NCI-H748 (cell line): ENCODE data around the gene RPS6KC1.
"Not testable (repeated sequence)": the region's sequence is repeated elsewhere in the genome, so short reads cannot be mapped to it uniquely, and the experiment has no call there.

Experiments used
- DNase-seq: peaks from one replicate; lab custom pipeline; 2025; ENCODE audit not compliant: unreplicated experiment; lab: John Stamatoyannopoulos, UW

Gene RPS6KC1

DNA sequence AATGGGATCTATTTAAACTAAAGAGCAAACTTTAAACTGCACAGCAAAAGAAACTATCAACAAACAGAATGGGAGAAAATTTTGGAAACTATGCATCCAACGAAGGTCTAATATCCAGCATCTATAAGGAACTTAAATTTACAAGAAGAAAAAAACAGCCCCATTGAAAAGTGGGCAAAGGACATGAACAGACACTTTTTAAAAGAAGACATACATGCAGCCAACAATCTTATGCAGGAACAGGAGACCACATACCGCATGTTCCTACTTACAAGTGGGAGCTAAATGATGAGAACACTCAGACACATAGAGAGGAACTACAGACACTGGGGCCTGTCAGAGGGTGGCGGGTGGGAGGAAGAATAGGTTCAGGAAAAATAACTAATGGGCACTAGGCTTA lies 149.6 kb downstream of the RPS6KC1 start:
- DNase-seq, result no peak

DNA sequence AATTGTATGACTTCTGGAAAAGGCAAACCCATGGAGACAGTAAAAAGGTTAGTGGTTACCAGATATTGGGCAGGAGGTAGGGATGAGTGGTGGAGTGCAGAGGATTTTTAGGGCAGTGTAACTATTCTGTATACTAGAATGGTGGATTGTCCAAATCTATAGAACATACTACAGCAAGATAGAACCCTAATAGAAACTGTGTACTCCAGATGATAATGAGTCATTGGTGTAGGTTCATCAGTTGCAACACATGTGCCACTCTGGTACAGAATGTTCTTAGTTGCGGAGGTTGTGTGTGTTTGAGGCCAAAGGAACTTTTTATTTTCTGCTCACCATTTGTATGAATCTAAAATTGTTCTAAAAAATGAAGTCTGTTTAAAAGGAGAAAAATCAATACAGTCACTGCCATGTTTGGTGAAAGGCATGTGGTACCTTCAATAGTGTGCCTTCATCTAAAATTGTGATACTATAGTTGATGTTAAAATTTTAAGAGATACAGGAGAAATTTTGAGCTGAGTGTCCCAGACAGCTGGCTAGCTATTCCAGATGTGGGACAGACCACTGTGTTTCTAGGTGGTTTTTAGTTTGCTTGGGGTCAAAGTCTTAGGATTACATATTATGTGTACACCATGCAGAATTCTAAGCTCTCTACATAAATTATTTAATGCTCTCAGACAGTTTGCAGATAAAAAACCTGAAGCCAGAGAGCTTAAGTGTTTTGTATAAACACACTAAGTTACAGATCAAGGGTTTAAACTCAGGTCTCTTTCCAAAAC lies 150.5 kb downstream of the RPS6KC1 start:
- no peak for DNase-seq

DNA sequence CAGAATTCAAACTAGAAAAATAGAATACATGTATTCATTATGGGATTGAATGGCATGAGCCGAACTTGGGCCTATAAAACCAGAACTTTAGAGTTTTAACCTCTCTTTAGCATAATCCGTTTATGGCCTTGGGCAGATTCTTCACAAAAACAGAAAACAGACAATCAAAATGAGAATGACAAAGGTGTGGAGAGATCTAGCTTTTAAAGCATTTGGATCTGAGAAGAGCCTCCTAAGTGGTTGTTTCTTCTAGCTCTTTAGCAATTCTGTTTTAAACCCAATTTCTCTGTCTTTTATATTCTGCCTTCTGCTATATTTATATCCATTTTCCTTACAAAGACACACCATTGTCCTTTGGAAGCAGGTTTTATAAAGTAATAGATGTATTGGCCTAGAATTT lies 160.2 kb downstream of the RPS6KC1 start:
- DNase-seq, result no peak

DNA sequence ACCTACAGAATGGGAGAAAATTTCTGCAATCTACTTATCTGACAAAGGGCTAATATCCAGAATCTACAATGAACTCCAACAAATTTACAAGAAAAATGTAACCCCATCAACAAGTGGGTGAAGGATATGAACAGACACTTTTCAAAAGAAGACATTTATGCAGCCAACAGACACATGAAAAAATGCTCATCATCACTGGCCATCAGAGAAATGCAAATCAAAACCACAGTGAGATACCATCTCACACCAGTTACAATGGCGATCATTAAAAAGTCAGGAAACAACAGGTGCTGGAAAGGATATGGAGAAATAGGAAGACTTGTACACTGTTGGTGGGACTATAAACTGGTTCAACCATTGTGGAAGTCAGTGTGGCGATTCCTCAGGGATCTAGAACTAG lies 168.0 kb downstream of the RPS6KC1 start:
- DNase-seq, result not testable (repeated sequence)

DNA sequence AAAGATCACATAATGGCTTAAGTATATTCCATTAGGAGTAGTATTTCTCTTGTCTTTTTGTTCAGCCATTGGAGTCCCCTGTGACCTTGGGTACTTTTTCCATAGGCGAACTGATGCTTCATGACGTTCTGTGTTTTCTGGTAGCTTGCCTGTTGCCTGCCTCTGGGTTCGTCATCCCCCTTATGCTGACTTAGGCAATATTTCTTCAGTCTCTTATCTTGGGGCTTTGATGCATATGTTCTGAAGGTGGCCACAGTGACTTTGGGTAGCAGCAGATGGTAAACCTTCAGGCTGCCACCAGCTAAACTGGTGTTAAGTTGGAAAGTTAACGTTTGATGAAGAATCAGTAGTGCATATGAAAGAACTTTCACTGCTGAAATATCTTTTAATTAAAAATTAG lies 170.2 kb downstream of the RPS6KC1 start:
- no peak for DNase-seq

DNA sequence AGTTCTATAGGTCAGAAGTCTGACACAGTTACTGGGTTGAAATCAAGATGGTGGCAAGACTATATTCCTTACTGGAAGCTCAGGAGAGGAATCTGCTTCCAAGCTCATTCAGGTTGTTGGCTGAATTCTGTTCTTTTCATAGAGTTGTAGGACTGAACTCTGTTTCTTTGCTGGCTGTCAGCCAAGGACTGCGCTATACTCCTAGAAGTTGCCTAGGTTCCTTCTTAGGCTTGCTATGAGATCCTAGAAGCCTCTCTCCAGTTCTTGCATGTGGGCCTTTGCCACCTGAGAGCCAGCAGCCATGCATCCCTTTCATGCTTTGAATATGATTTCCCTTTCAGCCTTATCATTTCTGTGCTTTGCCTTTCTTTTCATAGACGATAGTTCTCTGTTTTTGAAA lies 176.4 kb downstream of the RPS6KC1 start:
- no peak for DNase-seq

DNA sequence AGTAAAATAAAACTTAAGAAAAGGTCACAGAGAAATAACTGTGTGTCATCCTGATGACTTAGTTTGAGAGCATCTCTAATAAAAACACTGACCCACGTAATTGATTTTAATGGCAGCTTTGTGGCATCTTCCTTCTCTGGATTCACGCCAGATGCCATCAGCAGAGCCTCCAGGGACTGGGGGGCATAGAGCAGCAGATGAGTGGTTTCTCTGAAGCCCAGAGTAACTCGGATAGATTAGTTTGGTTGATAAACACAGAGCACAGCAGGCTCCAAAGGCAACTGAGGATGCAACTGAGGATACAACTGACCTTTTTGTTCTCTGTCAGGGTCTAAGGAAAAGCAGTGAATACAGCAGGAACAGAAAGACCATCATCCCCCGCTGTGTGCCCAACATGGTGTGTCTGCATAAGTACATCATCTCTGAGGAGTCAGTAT lies 180.8 kb downstream of the RPS6KC1 start:
- DNase-seq, result peak; percentile 88

DNA sequence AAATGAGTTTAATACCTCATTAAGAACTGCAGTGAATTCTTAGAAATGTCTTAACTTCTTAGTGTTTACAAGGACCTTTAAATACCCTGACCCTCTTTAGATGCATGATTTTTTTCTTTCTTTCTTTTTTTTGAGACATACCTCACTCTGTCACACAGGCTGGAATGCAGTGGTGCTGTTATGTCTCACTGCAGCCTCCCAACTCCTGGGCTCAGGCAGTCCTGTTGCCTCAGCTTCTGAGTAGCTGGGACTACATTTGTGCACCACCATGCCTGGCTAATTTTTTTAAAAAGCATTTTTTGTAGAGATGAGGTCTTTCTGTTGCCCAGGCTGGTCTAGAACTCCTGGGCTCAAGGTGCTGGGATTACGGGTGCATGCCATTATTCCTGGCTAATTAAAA lies 191.8 kb downstream of the RPS6KC1 start:
- no peak for DNase-seq

DNA sequence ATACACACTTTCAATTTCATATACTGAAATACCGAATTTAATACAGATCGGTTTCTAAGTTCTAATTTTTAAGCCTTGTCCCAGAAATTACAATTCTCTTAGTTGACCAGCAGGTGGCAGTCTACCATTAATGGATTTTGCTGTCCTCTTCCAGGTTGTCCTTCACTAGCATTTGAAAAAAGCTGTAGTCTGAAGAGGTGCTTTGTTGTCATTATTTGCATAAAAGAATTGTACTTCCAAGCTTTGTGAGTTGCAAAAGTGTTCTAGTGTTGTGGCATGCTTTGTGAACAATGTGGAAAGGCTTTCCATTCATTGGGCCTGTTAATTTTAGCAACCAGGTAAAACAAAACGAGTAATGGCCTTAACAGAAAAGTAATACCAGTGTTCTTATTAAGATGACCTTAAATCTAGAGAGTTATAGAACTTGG lies 193.6 kb downstream of the RPS6KC1 start:
- DNase-seq, result peak; percentile 61

DNA sequence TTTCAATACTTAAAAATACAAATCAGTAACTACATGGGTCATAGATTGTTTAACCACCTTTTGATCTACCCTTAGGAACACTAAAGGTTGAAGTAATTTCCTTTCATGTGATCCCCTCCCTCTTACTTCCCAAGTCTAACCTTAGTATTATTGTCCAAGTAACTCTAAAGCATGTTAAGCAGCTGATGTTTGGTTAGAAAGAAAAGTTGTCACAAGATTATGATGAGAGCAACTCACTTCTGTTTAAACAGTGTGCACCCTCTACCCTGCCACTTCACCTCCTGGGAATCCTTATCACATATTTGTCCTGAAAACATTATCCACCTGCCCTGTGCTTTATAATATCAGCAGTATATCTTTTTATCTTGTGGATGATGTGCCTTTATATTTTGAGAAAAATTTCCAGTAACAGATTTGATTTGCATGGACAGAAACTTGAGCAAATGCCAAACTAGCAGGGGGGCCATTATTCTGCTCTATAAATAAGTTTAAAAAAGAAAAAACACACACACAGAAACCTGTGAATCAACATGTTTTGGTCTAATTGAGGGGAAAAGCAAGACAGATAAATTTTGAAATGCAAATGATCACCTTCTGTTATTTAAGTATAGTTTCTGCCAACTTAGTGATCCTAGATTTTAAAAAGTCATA lies 194.3 kb downstream of the RPS6KC1 start:
- peak; percentile 2 for DNase-seq

DNA sequence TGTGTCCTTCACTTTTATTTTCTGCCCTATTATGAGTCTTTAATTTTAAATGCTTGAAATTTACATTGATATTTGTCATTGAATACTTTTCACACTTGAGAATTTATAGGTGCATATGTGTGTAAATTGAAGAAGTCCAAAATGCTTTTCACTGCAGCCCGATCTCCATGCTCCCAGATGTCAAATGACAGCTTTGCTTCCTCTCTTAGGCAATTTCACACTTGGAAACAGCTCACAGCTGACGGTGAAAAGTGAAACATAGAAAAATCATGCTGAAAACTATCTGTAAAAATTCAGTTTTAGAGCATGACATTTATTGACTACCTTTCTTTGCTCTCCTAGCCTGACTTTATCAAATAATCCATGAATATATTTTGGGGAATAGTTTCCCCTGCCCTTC lies 196.0 kb downstream of the RPS6KC1 start:
- DNase-seq, result no peak

DNA sequence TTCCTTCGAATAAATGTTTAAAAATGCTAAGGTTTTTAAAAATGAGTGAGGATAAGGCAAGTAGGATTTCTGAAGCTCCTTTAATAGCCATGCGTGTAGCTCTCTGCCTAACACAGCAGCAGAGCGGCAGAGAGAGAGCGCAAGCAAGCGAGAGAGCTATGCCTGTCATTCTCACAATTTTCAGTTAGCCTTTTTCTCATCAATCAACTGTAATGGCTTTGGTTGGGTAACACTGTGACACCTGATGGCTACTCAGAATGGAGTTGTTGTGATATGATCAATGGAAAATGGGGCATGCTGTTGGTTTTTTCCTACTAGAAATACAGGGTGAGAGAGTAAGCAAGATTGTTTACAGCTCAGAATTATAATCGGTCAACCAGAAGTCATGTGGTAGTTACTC lies 198.4 kb downstream of the RPS6KC1 start:
- DNase-seq, result no peak

DNA sequence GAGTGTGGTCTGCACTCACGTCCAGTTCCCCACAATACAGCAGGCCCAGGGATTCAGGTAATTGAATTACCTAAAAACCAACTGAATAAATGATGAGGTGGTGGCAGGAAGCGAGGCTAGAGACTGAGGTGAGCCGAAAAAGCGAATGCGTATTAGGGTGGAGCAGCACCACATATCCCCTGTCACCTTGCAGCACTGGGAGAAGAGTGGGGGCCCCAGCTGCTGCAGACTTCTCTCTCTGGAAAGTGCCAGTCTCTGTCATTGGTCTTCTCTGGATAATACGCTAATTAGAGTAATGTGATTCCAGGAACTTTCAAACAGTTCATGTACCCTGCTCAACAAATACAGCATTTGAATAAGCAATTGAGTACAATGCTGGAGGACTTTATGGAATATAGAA lies 199.0 kb downstream of the RPS6KC1 start:
- DNase-seq, result peak; percentile 1

DNA sequence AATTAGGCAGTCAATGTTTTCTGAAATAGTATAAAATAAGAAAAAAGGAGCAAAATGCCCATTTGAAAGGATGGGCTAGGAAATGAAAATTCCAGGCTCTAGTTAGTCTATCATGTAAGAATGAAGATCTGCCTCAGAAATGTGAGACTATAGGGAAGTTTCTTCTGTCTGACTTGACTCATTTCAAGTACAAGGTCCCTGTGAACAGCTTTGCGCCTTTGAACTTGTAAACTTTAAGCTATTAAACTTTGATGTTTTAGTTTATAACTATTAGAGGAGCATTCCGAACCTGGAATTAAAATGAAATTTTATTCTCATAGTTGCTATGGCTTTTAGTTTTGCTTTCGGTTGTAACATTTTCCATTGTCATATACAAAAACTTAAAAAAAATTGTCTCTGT lies 199.4 kb downstream of the RPS6KC1 start:
- DNase-seq, result no peak

DNA sequence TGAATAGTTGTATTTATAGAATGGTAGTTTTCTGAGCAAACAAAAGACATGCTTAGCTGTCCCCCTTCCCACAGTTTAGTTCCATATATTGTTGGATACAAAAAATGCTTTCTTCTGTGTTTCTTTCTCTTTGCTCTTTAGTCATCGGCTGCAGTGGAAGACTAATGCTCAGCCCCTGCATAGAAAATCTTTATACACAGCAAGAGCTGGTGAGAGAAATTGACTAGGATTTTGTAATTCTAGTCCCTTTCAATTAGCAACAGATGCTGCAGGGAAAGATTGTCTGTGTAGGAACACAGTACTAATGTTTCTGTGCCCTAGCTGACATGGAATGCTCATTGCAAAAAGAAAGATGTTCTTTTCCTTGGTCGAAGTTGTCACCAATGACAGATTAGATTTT lies 200.9 kb downstream of the RPS6KC1 start:
- DNase-seq, result no peak

DNA sequence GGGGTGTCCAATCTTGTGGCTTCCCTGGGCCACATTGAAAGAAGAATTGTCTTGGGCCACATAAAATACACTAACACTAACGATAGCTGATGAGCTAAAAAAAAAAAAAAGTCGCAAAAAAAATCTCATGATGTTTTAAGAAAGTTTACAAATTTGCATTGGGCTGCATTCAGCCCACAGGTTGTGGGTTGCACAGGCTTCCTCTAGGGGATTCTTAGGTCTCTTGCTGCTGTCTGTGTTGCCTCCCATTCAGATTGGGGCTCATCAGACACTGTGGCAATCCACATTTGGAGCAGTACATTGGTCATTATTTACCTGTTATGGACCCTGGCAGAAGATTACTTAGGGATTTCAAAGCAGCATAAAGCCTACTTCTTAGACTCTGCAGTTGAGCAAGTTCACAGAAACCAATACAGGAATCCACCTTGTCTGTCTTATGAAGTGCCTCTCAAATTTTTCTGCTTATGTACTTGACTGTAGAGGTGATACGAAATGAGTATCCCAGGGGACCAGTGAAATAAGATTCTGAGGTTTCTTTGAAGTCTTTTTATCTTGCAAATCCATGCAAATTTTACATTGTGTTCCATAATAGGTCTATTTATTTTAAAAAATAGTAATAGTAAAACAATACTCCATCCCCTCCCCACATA lies 205.5 kb downstream of the RPS6KC1 start:
- DNase-seq, result no peak

DNA sequence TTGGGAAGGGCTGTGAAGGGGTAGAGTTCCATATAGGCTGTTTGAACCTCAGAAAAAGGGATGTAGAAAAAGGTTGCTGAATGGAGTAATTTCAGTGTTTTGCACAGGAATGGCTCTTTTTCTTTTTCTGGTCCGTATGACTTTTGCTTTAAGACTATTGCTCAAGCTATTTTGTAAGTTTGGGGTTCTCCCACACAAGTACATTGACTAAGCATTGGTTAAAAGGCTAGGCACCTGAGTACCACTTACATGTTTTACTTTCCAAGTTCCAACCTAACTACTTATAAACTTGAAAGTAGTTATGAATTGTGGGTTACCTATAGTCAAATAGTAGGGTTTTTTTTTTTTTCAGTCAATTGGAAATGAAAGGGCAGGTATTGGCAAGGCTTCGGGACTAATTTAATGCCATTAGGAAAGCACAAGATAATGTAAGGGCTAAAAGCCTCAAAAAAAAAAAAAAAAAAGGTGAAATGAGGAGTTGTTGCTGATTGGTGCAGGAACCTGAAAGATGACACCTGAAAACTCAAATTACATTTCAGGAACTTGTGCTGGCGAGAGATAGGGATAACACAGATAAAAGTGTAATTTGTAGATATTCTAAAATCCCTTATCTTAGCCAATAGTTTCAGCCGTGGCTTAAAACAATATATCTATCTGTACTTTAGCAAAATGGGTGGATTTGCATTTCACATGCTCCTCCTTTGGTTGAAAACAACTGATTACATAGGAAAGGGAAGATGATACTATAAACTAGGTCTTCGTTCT lies 209.5 kb downstream of the RPS6KC1 start:
- DNase-seq, result no peak

DNA sequence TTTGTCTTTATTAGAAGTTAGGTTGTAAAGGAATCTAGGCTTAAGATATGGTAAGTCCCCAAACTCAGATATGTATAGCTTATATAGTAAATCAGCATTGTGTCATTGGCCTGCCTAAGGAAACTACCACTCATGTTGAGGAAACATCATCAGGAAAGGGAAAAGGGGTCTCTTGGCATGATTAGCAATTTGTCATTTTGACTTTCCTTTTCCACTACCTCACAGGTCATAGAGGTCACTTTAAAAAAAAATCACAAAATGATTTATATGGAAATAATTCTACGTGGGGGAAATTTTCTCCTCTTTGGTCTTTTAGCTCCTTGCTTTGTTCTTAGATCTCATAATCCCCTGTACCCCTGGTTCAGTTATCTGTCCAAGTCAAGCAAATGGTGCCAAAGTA lies 213.5 kb downstream of the RPS6KC1 start:
- no peak for DNase-seq

DNA sequence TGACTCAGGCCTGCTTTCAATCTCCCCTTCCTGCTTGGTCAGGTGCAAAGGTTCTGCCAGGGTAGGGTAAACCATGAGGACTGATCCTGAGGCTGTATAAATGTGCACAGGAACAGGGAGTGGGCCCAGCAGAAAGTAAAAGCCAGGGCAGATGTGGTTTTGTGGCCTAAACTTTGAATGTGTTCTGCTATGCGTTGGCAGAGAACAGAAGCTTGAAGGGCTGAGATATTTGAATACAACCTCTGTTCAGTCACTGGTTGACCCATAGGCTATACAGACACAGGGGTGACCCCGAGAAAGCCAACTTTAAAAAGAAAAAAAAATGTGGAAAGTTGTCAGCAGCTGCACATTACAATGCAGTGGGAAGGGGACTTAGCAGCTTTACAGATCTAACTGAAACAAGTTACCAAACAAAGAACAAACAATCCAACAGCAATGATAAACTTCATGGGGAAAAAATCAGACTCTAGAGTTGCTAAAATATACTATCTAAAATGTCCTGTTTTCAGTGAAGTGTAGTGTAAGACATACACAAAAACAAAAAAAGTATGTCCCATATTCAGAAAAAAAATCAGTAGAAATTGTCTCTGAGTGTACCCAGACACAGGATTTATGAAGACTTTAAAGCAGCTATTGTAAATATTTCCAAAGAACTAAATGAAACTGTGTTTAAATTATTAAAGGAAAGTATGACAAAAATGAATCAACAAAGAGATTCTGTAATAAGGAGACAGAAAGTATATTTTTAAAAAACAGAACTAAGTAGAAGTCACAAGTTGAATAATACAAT lies 216.1 kb downstream of the RPS6KC1 start:
- DNase-seq, result no peak

DNA sequence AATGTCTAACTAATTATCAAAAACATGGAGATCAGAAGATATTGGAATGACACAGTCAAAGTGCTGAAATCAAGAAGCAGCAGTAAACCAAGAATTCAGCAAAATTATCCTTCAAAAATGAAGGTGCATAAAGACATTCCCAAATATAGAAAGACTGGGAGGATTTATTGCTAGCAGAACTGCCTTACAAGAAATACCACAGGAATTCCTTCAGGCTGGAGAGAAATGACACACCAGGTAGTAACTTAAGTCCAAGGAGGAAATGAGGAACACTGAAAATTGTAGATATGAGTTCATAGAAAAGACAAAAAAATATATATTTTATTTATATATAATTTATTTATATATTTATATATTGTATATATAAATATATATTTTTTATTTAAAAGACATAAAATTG lies 217.2 kb downstream of the RPS6KC1 start:
- no peak for DNase-seq

DNA sequence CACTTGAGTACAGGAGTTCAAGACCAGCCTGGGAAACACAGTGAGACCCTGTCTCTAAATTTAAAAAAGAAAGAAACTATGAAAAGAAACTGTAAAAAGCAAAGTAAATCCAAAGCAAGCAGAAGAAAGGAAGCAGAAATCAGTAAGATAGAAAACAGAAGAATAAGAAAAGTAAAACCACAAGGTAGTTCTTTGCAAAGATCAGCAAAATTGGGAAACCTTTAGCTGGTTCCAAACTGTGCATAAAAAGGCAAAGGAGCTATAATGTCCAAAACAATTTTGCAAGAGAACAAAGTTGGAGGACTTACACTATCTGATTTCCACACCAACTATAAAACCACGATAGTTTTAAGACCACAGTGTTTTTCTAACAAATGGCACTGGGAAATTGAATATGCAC lies 218.8 kb downstream of the RPS6KC1 start:
- DNase-seq, result no peak
